Glutamatergic neuron (in vitro differentiated cells): ENCODE results near the gene BACE1. TPM values are rescaled to one million over a fixed set of nuclear protein-coding genes. Genes with fewer than 3 reads are reported as not detected.
A peak's percentile ranks its signal among the peaks of the same experiment; 100 is the strongest.
"Not testable (repeated sequence)": the region's sequence is repeated elsewhere in the genome, so short reads cannot be mapped to it uniquely, and the experiment has no call there.

ENCODE experiments used
- DNase-seq: peaks from one replicate; pipeline ENCODE4 v3.0.0; 2022
- H3K27ac Mint-ChIP-seq: one replicate; pipeline ENCODE4 v1.8.0; 2020; ENCODE audit warnings: mild to moderate bottlenecking, mixed read lengths, inconsistent platforms; ENCODE audit not compliant: unreplicated experiment
- H3K27me3 Mint-ChIP-seq: one replicate; pipeline ENCODE4 v1.8.0; 2020; ENCODE audit warnings: mild to moderate bottlenecking, moderate library complexity, mixed read lengths, inconsistent platforms; ENCODE audit not compliant: unreplicated experiment
- H3K36me3 Mint-ChIP-seq: one replicate; pipeline ENCODE4 v1.8.0; 2020; ENCODE audit warnings: mild to moderate bottlenecking, mixed read lengths, inconsistent platforms; ENCODE audit not compliant: unreplicated experiment
- H3K4me1 Mint-ChIP-seq: one replicate; pipeline ENCODE4 v1.8.0; 2020; ENCODE audit warnings: mild to moderate bottlenecking, low read depth, mixed read lengths, inconsistent platforms; ENCODE audit not compliant: unreplicated experiment
- H3K4me3 Mint-ChIP-seq: one replicate; pipeline ENCODE4 v1.8.0; 2020; ENCODE audit warnings: mild to moderate bottlenecking, mixed read lengths, inconsistent platforms; ENCODE audit not compliant: unreplicated experiment
- H3K9me3 Mint-ChIP-seq: one replicate; pipeline ENCODE4 v1.8.0; 2020; ENCODE audit warnings: mild to moderate bottlenecking, moderate library complexity, mixed read lengths, inconsistent platforms; ENCODE audit not compliant: unreplicated experiment
- CTCF ChIP-seq: fragments of 200-600 bp; sonication (generic); IDR thresholded peaks from one replicate; pipeline ENCODE4 v1.5.0; 2021; ENCODE audit not compliant: partially characterized antibody, unreplicated experiment
- total RNA-seq: library from RNA; stranded (reverse); fragmentation: NEBNext Ultra II Directional; extraction: Animal tissue kit (Norgen Biotek cat#: 25700); gene quantifications from one replicate; pipeline ENCODE4 v1.2.1, GENCODE V29; 2021; ENCODE audit not compliant: unreplicated experiment

Gene BACE1
- total RNA-seq, 1 donor from 2014 or later, result 47.4 TPM

GRCh38 chr11:117332843-117333242 lies 16.8 kb upstream of the BACE1 start:
- H3K27ac Mint-ChIP-seq, result no peak overlapping the region
- peaks cover 2% of the 10 kb centered on the region for H3K27me3 Mint-ChIP-seq
- H3K36me3 Mint-ChIP-seq, result no peaks in the 10 kb centered on the region
- no peak overlapping the region for H3K4me3 Mint-ChIP-seq
- H3K4me1 Mint-ChIP-seq, result peaks cover 2% of the 10 kb centered on the region
- TF ChIP-seq CTCF, result no peak
- H3K9me3 Mint-ChIP-seq, result peaks cover 6% of the 10 kb centered on the region
- no peak for DNase-seq

GRCh38 chr11:117328375-117329010 lies 12.4 kb upstream of the BACE1 start:
- Mint-ChIP-seq H3K36me3 (no peaks in the 10 kb centered on the region), H3K4me1 (no peaks in the 10 kb centered on the region), H3K27ac (no peak overlapping the region), H3K27me3 (no peaks in the 10 kb centered on the region), H3K9me3 (no peaks in the 10 kb centered on the region), H3K4me3 (no peak overlapping the region)
- no peak for TF ChIP-seq CTCF
- DNase-seq, result no peak

- no peak within 1 kb of the TSS for H3K27ac Mint-ChIP-seq
- no peak for TF ChIP-seq CTCF
- no peaks in the 10 kb centered on the region for H3K9me3 Mint-ChIP-seq
- H3K4me1 Mint-ChIP-seq, result no peaks in the 10 kb centered on the region
- no peaks in the 10 kb centered on the region for H3K27me3 Mint-ChIP-seq
- peak; percentile 91 for DNase-seq
- no peaks in the 10 kb centered on the region for H3K36me3 Mint-ChIP-seq
- H3K4me3 Mint-ChIP-seq, result peak within 1 kb of the TSS; percentile 59
These were observed 11.7 kb upstream of the BACE1 start, which contains the start of gene CEP164 for GRCh38 chr11:117327567-117328374. Gene CEP164 (plus strand): TSS chr11:117327854. CDS start chr11:117338587, 10,733 bp downstream.

GRCh38 chr11:117327255-117327566 lies 11.2 kb upstream of the BACE1 start:
- H3K9me3 Mint-ChIP-seq, H3K27me3 Mint-ChIP-seq, H3K27ac Mint-ChIP-seq, H3K36me3 Mint-ChIP-seq, H3K4me1 Mint-ChIP-seq, H3K4me3 Mint-ChIP-seq, DNase-seq: not testable (repeated sequence)

GRCh38 chr11:117319214-117319840 lies 3.3 kb upstream of the BACE1 start:
- Mint-ChIP-seq H3K4me3 (no peak overlapping the region), H3K9me3 (no peaks in the 10 kb centered on the region), H3K4me1 (peaks cover 9% of the 10 kb centered on the region), H3K27ac (no peak overlapping the region), H3K27me3 (peaks cover 2% of the 10 kb centered on the region), H3K36me3 (no peaks in the 10 kb centered on the region)
- DNase-seq, result no peak
- no peak for TF ChIP-seq CTCF
